ENCODE data around the gene SLC35F4. TPM values are rescaled to one million over a fixed set of nuclear protein-coding genes. Genes with fewer than 3 reads are reported as not detected.

The SLC35F4 gene
- polyA plus RNA-seq, 1 donor (not counting 4 experiments of a cell fraction or from before 2014, with no cell fraction given): not detected

GRCh38 chr14:57739516-57739915 is 126.4 kb downstream of the SLC35F4 start:
- dilution Hi-C loops (cut with MboI; ENCODE audit: extremely low pct_ligation_motif_present, low sequenced_read_pairs): no loop called here
- Histone ChIP-seq H3K4me2 (ENCODE audit: control insufficient read depth, extremely low read depth, insufficient read depth, low read depth, low read length) (no peak overlapping the region), H3K27me3 (ENCODE audit: control insufficient read depth, extremely low read depth, insufficient read depth, low read length) (no peaks in the 10 kb centered on the region), H3K27ac (ENCODE audit: control insufficient read depth, insufficient read depth, low read length) (no peak overlapping the region), H3K36me3 (ENCODE audit: control insufficient read depth in 2 of 2, extremely low read depth in 1 of 2, insufficient read depth in 2 of 2, low read length in 2 of 2) (no peaks in the 10 kb centered on the region), H3K9ac (ENCODE audit: control insufficient read depth, extremely low read depth, insufficient read depth, low read length) (no peak overlapping the region), H3K4me3 (ENCODE audit: control insufficient read depth in 2 of 3, extremely low read depth in 1 of 3, insufficient read depth in 2 of 3, low read depth in 1 of 3, low read length in 3 of 3) (no peak overlapping the region), H3K9me1 (ENCODE audit: control insufficient read depth, extremely low read depth, insufficient read depth, low read length) (no peaks in the 10 kb centered on the region), H3K4me1 (ENCODE audit: control insufficient read depth, extremely low read depth, insufficient read depth, low read length) (peaks cover 6% of the 10 kb centered on the region), H2AFZ (ENCODE audit: control insufficient read depth, low read length) (no peak overlapping the region), H3K9me3 (ENCODE audit: control insufficient read depth, low read depth, low read length) (no peaks in the 10 kb centered on the region), H4K20me1 (ENCODE audit: control insufficient read depth, extremely low read depth, insufficient read depth, low read length) (no peaks in the 10 kb centered on the region), H3K79me2 (ENCODE audit: control insufficient read depth, insufficient read depth, low read length) (no peaks in the 10 kb centered on the region)
- no peak for TF ChIP-seq CTCF (optimal IDR thresholded peaks at IDR 0.05 in 1 of 3, IDR thresholded peaks at IDR 0.05 in 1 of 3, conservative IDR thresholded peaks at IDR 0.05 in 1 of 3; ENCODE audit: extremely low read depth in 1 of 3, insufficient read depth in 2 of 3, low read length in 3 of 3)
- TF ChIP-seq EZH2 (IDR thresholded peaks at IDR 0.05; ENCODE audit: low read length): no peak
- FAIRE-seq: no peak
- DNase-seq (ENCODE audit: low read depth, low spot score): no peak

GRCh38 chr14:57737598-57737997 is 128.3 kb downstream of the SLC35F4 start:
- DNase-seq (ENCODE audit: low read depth, low spot score) (no peak), FAIRE-seq (no peak)
- H3K36me3 ChIP-seq (ENCODE audit: control insufficient read depth in 2 of 2, extremely low read depth in 1 of 2, insufficient read depth in 2 of 2, low read length in 2 of 2): no peaks in the 10 kb centered on the region
- no peak overlapping the region for H3K4me3 ChIP-seq (ENCODE audit: control insufficient read depth in 2 of 3, extremely low read depth in 1 of 3, insufficient read depth in 2 of 3, low read depth in 1 of 3, low read length in 3 of 3)
- H3K27ac ChIP-seq (ENCODE audit: control insufficient read depth, insufficient read depth, low read length): no peak overlapping the region
- H4K20me1 ChIP-seq (ENCODE audit: control insufficient read depth, extremely low read depth, insufficient read depth, low read length): no peaks in the 10 kb centered on the region
- no peak overlapping the region for H3K9ac ChIP-seq (ENCODE audit: control insufficient read depth, extremely low read depth, insufficient read depth, low read length)
- dilution Hi-C loops (cut with MboI; ENCODE audit: extremely low pct_ligation_motif_present, low sequenced_read_pairs): no loop called here
- H3K9me3 ChIP-seq (ENCODE audit: control insufficient read depth, low read depth, low read length): no peaks in the 10 kb centered on the region
- H3K4me1 ChIP-seq (ENCODE audit: control insufficient read depth, extremely low read depth, insufficient read depth, low read length): peaks cover 6% of the 10 kb centered on the region
- no peak overlapping the region for H2AFZ ChIP-seq (ENCODE audit: control insufficient read depth, low read length)
- H3K4me2 ChIP-seq (ENCODE audit: control insufficient read depth, extremely low read depth, insufficient read depth, low read depth, low read length): no peak overlapping the region
- no peaks in the 10 kb centered on the region for H3K9me1 ChIP-seq (ENCODE audit: control insufficient read depth, extremely low read depth, insufficient read depth, low read length)
- H3K27me3 ChIP-seq (ENCODE audit: control insufficient read depth, extremely low read depth, insufficient read depth, low read length): no peaks in the 10 kb centered on the region
- no peaks in the 10 kb centered on the region for H3K79me2 ChIP-seq (ENCODE audit: control insufficient read depth, insufficient read depth, low read length)
- TF ChIP-seq CTCF (optimal IDR thresholded peaks at IDR 0.05 in 1 of 3, IDR thresholded peaks at IDR 0.05 in 1 of 3, conservative IDR thresholded peaks at IDR 0.05 in 1 of 3; ENCODE audit: extremely low read depth in 1 of 3, insufficient read depth in 2 of 3, low read length in 3 of 3) (no peak), EZH2 (IDR thresholded peaks at IDR 0.05; ENCODE audit: low read length) (no peak)
